ENCODE results near the gene PPM1L.

DNA sequence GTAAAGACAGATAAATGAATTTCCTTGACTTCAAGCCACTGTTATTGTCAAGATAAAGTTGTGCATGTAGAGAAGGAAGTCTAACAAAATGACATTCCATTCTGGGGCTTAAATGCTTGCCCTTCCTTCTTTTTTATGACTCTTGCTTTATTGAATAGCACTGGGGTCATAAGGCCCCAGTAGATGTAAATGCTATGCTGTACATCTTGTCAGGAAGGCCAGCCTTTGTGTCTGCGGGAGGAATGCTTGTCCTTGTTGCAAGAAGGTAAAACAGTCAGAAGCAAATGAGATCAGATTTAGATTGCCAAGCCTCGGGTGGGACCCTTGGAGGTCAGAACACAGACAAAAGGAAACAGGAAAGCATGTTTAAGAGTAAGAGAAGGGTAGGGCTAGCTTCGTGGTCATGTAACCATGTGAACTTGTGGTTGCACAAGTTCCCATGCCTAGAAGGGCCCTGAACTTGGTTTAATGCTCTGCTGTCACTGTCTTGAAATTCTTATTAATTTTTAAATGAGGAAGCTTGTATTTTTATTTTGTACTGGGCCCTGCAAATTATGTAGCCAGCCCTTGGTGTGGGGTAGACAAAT, 81.5 kb downstream of the PPM1L start:
- TF ChIP-seq, protein P1, sequence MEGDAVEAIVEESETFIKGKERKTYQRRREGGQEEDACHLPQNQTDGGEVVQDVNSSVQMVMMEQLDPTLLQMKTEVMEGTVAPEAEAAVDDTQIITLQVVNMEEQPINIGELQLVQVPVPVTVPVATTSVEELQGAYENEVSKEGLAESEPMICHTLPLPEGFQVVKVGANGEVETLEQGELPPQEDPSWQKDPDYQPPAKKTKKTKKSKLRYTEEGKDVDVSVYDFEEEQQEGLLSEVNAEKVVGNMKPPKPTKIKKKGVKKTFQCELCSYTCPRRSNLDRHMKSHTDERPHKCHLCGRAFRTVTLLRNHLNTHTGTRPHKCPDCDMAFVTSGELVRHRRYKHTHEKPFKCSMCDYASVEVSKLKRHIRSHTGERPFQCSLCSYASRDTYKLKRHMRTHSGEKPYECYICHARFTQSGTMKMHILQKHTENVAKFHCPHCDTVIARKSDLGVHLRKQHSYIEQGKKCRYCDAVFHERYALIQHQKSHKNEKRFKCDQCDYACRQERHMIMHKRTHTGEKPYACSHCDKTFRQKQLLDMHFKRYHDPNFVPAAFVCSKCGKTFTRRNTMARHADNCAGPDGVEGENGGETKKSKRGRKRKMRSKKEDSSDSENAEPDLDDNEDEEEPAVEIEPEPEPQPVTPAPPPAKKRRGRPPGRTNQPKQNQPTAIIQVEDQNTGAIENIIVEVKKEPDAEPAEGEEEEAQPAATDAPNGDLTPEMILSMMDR (IDR thresholded peaks at IDR 0.05; ENCODE audit: low read depth, low read length): no peak
- TF ChIP-seq EZH2phosphoT487 (IDR thresholded peaks at IDR 0.05; ENCODE audit: low read depth): no peak
